ENCODE results near the gene MX1. TPM values are rescaled to one million over a fixed set of nuclear protein-coding genes. Genes with fewer than 3 reads are reported as not detected.

MX1 gene
- total RNA-seq, 4 donors from 2014 or later, result 35.4 to 62.6 (median 51.5) TPM

- no peak for DNase-seq
- TF ChIP-seq, protein P1, sequence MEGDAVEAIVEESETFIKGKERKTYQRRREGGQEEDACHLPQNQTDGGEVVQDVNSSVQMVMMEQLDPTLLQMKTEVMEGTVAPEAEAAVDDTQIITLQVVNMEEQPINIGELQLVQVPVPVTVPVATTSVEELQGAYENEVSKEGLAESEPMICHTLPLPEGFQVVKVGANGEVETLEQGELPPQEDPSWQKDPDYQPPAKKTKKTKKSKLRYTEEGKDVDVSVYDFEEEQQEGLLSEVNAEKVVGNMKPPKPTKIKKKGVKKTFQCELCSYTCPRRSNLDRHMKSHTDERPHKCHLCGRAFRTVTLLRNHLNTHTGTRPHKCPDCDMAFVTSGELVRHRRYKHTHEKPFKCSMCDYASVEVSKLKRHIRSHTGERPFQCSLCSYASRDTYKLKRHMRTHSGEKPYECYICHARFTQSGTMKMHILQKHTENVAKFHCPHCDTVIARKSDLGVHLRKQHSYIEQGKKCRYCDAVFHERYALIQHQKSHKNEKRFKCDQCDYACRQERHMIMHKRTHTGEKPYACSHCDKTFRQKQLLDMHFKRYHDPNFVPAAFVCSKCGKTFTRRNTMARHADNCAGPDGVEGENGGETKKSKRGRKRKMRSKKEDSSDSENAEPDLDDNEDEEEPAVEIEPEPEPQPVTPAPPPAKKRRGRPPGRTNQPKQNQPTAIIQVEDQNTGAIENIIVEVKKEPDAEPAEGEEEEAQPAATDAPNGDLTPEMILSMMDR (IDR thresholded peaks at IDR 0.05), result no peak
- no peak for TF ChIP-seq POLR2A (IDR thresholded peaks at IDR 0.05)
- H3K27ac ChIP-seq, result no peak overlapping the region
- intact Hi-C loops (cut with DNase I), result no loop called here
- no peak overlapping the region for H3K4me3 ChIP-seq (replicated peaks in 1 of 3)
- H3K4me1 ChIP-seq, result peaks cover 7 to 14% of the 10 kb centered on the region in 2 donors
- H3K27me3 ChIP-seq, result no peaks in the 10 kb centered on the region
- no peaks in the 10 kb centered on the region for H3K36me3 ChIP-seq
- H3K9me3 ChIP-seq, result no peaks in the 10 kb centered on the region
- 81 to 83% methylated on average over 8 of the region's 8 CpGs for WGBS, 2 donors
These were observed 32.1 kb upstream of the MX1 start for GRCh38 chr21:41393876-41394465.

GRCh38 chr21:41396558-41397075 is 29.4 kb upstream of the MX1 start:
- WGBS, 2 donors, result 57 to 76% methylated on average over 6 to 7 of the region's 7 CpGs
- no peak for TF ChIP-seq POLR2A (IDR thresholded peaks at IDR 0.05)
- TF ChIP-seq, protein P1 (IDR thresholded peaks at IDR 0.05), result no peak
- no peak overlapping the region for H3K27ac ChIP-seq
- H3K9me3 ChIP-seq, result no peaks in the 10 kb centered on the region
- H3K27me3 ChIP-seq, result no peaks in the 10 kb centered on the region
- intact Hi-C loops (cut with DNase I), result no loop called here
- no peak overlapping the region for H3K4me3 ChIP-seq (replicated peaks in 1 of 3)
- peak; percentile 47 to 67 for DNase-seq
- H3K36me3 ChIP-seq, result no peaks in the 10 kb centered on the region
- H3K4me1 ChIP-seq, result peaks cover 7 to 14% of the 10 kb centered on the region in 2 donors

- Histone ChIP-seq H3K27ac (no peak overlapping the region), H3K36me3 (no peaks in the 10 kb centered on the region), H3K9me3 (no peaks in the 10 kb centered on the region), H3K4me3 (replicated peaks in 1 of 3) (no peak overlapping the region), H3K27me3 (no peaks in the 10 kb centered on the region), H3K4me1 (peaks cover 7 to 14% of the 10 kb centered on the region in 2 donors)
- peak in 1 of 2 donors; percentile 37 for DNase-seq
- TF ChIP-seq, protein P1 (IDR thresholded peaks at IDR 0.05), result no peak
- TF ChIP-seq POLR2A (IDR thresholded peaks at IDR 0.05), result no peak
- 74 to 78% methylated on average over 7 of the region's 7 CpGs for WGBS, 2 donors
- intact Hi-C loops (cut with DNase I), result no loop called here
These were observed 28.6 kb upstream of the MX1 start for GRCh38 chr21:41397471-41397891.

- TF ChIP-seq, protein P1 (IDR thresholded peaks at IDR 0.05), result no peak
- no peak for TF ChIP-seq POLR2A (IDR thresholded peaks at IDR 0.05)
- no peak for DNase-seq
- Histone ChIP-seq H3K36me3 (no peaks in the 10 kb centered on the region), H3K4me1 (peaks cover 7 to 14% of the 10 kb centered on the region in 2 donors), H3K27me3 (no peaks in the 10 kb centered on the region), H3K4me3 (replicated peaks in 1 of 3) (no peak overlapping the region), H3K9me3 (no peaks in the 10 kb centered on the region), H3K27ac (no peak overlapping the region)
- intact Hi-C loops (cut with DNase I), result no loop called here
- WGBS, 2 donors, result 92 to 96% methylated on average over 4 of the region's 4 CpGs
These were observed 27.8 kb upstream of the MX1 start for GRCh38 chr21:41398251-41398650.

DNA sequence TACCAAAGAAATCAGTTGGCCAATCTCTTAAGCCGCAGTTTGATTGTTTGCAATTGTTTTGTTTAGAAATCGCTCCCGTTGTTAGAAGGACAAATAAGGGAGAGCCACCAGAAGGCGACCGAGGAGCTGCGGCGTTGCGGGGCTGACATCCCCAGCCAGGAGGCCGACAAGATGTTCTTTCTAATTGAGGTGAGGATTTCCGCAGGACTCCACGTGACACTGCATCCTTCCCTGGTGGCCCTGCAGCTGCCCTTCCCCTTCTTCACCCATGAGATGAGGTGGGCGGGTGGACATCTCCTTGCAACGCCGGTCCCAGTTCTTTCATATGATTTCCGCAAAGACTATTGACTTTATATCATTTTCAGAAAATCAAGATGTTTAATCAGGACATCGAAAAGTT is 27.2 kb upstream of the MX1 start:
- Histone ChIP-seq H3K9me3 (no peaks in the 10 kb centered on the region), H3K27ac (no peak overlapping the region), H3K4me3 (replicated peaks in 1 of 3) (no peak overlapping the region), H3K36me3 (no peaks in the 10 kb centered on the region), H3K4me1 (peaks cover 7 to 14% of the 10 kb centered on the region in 2 donors), H3K27me3 (no peaks in the 10 kb centered on the region)
- WGBS, 2 donors, result 94 to 97% methylated on average over 16 of the region's 16 CpGs
- DNase-seq, result no peak
- intact Hi-C loops (cut with DNase I), result no loop called here
- TF ChIP-seq, protein P1 (IDR thresholded peaks at IDR 0.05), result no peak
- no peak for TF ChIP-seq POLR2A (IDR thresholded peaks at IDR 0.05)

Data from thyroid gland (tissue), 4 donors.